Keratinocyte (primary cell): ENCODE measurements around the gene PCTP. TPM values are rescaled to one million over a fixed set of nuclear protein-coding genes. Genes with fewer than 3 reads are reported as not detected.

Source experiments
- DNase-seq: peaks from one replicate; pipeline ENCODE4 v3.0.0-alpha.2; 2011; ENCODE audit warnings: low read depth, missing footprints, low spot score
- FAIRE-seq: peaks from 2 replicates; lab custom pipeline; 2011; peaks lifted over from hg19 to GRCh38; lab: Jason Lieb, UNC
- H2AFZ ChIP-seq: 2 replicates; pipeline ENCODE4 v1.6.0; 2012; ENCODE audit warnings: low read length, control low read depth, inconsistent platforms; ENCODE audit not compliant: control insufficient read depth
- H3K27ac ChIP-seq: 2 replicates; pipeline ENCODE4 v1.5.1; 2011; ENCODE audit warnings: low read length; ENCODE audit not compliant: control insufficient read depth, insufficient read depth
- H3K27me3 ChIP-seq: 3 replicates; pipeline ENCODE4 v1.6.0; 2011; ENCODE audit warnings: low read length; ENCODE audit not compliant: control insufficient read depth, insufficient read depth; ENCODE audit errors: extremely low read depth
- H3K36me3 ChIP-seq, 2 experiments: 2 replicates in 1 of 2; 3 replicates in 1 of 2; pipeline ENCODE4 v1.5.1; 2011; ENCODE audit warnings: low read length in 2 of 2, mild to moderate bottlenecking in 1 of 2; ENCODE audit not compliant: control insufficient read depth in 2 of 2, insufficient read depth in 2 of 2; ENCODE audit errors: extremely low read depth in 1 of 2
- H3K4me1 ChIP-seq: 3 replicates; pipeline ENCODE4 v1.5.1; 2011; ENCODE audit warnings: low read length; ENCODE audit not compliant: control insufficient read depth, insufficient read depth; ENCODE audit errors: extremely low read depth
- H3K4me2 ChIP-seq: 3 replicates; pipeline ENCODE4 v1.6.0; 2011; ENCODE audit warnings: low read depth, low read length; ENCODE audit not compliant: control insufficient read depth, insufficient read depth; ENCODE audit errors: extremely low read depth
- H3K4me3 ChIP-seq, 3 experiments: fragments of 200-600 bp in 1 of 3; sonication (generic) in 1 of 3; 2 replicates in 2 of 3; 3 replicates in 1 of 3; pipeline ENCODE4 v1.5.1; 2011 to 2016; ENCODE audit warnings: low read length in 3 of 3, mild to moderate bottlenecking in 3 of 3, control low read depth in 2 of 3, inconsistent platforms in 1 of 3, low read depth in 1 of 3, mixed read lengths in 1 of 3, mixed run types in 1 of 3, moderate library complexity in 1 of 3; ENCODE audit not compliant: control insufficient read depth in 2 of 3, insufficient read depth in 2 of 3; ENCODE audit errors: extremely low read depth in 1 of 3
- H3K79me2 ChIP-seq: 2 replicates; pipeline ENCODE4 v1.6.0; 2012; ENCODE audit warnings: low read length; ENCODE audit not compliant: control insufficient read depth, insufficient read depth
- H3K9ac ChIP-seq: 3 replicates; pipeline ENCODE4 v1.6.0; 2011; ENCODE audit warnings: low read length; ENCODE audit not compliant: control insufficient read depth, insufficient read depth; ENCODE audit errors: extremely low read depth
- H3K9me1 ChIP-seq: 3 replicates; pipeline ENCODE4 v1.6.0; 2011; ENCODE audit warnings: low read length; ENCODE audit not compliant: control insufficient read depth, insufficient read depth; ENCODE audit errors: extremely low read depth
- H3K9me3 ChIP-seq: 2 replicates; pipeline ENCODE4 v1.5.1; 2012; ENCODE audit warnings: low read depth, low read length; ENCODE audit not compliant: control insufficient read depth
- H4K20me1 ChIP-seq: 3 replicates; pipeline ENCODE4 v1.6.0; 2011; ENCODE audit warnings: low read length; ENCODE audit not compliant: control insufficient read depth, insufficient read depth; ENCODE audit errors: extremely low read depth
- EZH2 ChIP-seq: IDR thresholded peaks from one replicate; pipeline ENCODE4 v1.6.1; 2012; ENCODE audit warnings: inconsistent platforms, mild to moderate bottlenecking, low read length, moderate library complexity
- dilution Hi-C: fragments of 300-500 bp; cut with MboI; formaldehyde crosslinking; loops from one replicate; pipeline ENCODE4 v1.7.0; 2020; ENCODE audit warnings: low sequenced_read_pairs; ENCODE audit not compliant: extremely low pct_ligation_motif_present
- polyA plus RNA-seq, 5 experiments: library from polyadenylated mRNA; depleted of rRNA in 3 of 5; stranded (reverse) in 3 of 5; stranded (forward) in 1 of 5; unstranded in 1 of 5; fragments of >200 nt; gene quantifications; 1 replicate in 1 of 5; 2 replicates in 3 of 5; 3 replicates in 1 of 5; pipeline versions ENCODE4 v1.2.1 to v1.2.3, GENCODE V29; 2011 to 2012; ENCODE audit warnings: missing spikeins in 2 of 5, low read depth in 1 of 5, low replicate concordance in 1 of 5
- TF ChIP-seq, protein P1 (sequence below), 3 experiments: IDR thresholded peaks in 1 of 3; conservative IDR thresholded peaks in 1 of 3; optimal IDR thresholded peaks in 1 of 3; 2 replicates in 2 of 3; 3 replicates in 1 of 3; pipeline versions ENCODE3 to v1.5.1; 2011; ENCODE audit warnings: low read length in 3 of 3, mild to moderate bottlenecking in 3 of 3, moderate library complexity in 2 of 3, control low read depth in 1 of 3, inconsistent platforms in 1 of 3; ENCODE audit not compliant: insufficient read depth in 2 of 3; ENCODE audit errors: extremely low read depth in 1 of 3

PCTP gene
- polyA plus RNA-seq, 1 donor (not counting 4 experiments of a cell fraction or from before 2014, with no cell fraction given): 29.5 TPM

GRCh38 chr17:55746466-55746865 is 4.4 kb upstream of the PCTP start:
- DNase-seq (no peak), FAIRE-seq (no peak)
- no peak overlapping the region for H3K4me2 ChIP-seq
- H3K4me3 ChIP-seq: no peak overlapping the region
- dilution Hi-C loops: no loop called here
- TF ChIP-seq, protein P1, sequence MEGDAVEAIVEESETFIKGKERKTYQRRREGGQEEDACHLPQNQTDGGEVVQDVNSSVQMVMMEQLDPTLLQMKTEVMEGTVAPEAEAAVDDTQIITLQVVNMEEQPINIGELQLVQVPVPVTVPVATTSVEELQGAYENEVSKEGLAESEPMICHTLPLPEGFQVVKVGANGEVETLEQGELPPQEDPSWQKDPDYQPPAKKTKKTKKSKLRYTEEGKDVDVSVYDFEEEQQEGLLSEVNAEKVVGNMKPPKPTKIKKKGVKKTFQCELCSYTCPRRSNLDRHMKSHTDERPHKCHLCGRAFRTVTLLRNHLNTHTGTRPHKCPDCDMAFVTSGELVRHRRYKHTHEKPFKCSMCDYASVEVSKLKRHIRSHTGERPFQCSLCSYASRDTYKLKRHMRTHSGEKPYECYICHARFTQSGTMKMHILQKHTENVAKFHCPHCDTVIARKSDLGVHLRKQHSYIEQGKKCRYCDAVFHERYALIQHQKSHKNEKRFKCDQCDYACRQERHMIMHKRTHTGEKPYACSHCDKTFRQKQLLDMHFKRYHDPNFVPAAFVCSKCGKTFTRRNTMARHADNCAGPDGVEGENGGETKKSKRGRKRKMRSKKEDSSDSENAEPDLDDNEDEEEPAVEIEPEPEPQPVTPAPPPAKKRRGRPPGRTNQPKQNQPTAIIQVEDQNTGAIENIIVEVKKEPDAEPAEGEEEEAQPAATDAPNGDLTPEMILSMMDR (optimal IDR thresholded peaks at IDR 0.05 in 1 of 3, IDR thresholded peaks at IDR 0.05 in 1 of 3, conservative IDR thresholded peaks at IDR 0.05 in 1 of 3; ENCODE audit: extremely low read depth in 1 of 3, insufficient read depth in 2 of 3, low read length in 3 of 3): no peak
- no peak for TF ChIP-seq EZH2
- no peaks in the 10 kb centered on the region for H3K79me2 ChIP-seq
- no peaks in the 10 kb centered on the region for H4K20me1 ChIP-seq
- no peak overlapping the region for H2AFZ ChIP-seq
- H3K27ac ChIP-seq: no peak overlapping the region
- H3K27me3 ChIP-seq: no peaks in the 10 kb centered on the region
- no peaks in the 10 kb centered on the region for H3K36me3 ChIP-seq
- H3K9me1 ChIP-seq: no peaks in the 10 kb centered on the region
- H3K9me3 ChIP-seq: no peaks in the 10 kb centered on the region
- H3K9ac ChIP-seq: no peak overlapping the region
- H3K4me1 ChIP-seq: peaks cover 11% of the 10 kb centered on the region

GRCh38 chr17:55747209-55747608 is 3.6 kb upstream of the PCTP start:
- Histone ChIP-seq H3K4me3 (no peak overlapping the region), H3K36me3 (no peaks in the 10 kb centered on the region), H3K9ac (no peak overlapping the region), H3K27ac (no peak overlapping the region), H3K4me1 (peaks cover 11% of the 10 kb centered on the region), H3K79me2 (peaks cover 3% of the 10 kb centered on the region), H3K9me1 (no peaks in the 10 kb centered on the region), H3K4me2 (no peak overlapping the region), H3K27me3 (no peaks in the 10 kb centered on the region), H2AFZ (no peak overlapping the region), H3K9me3 (no peaks in the 10 kb centered on the region), H4K20me1 (no peaks in the 10 kb centered on the region)
- no peak for FAIRE-seq
- TF ChIP-seq, protein P1 (optimal IDR thresholded peaks at IDR 0.05 in 1 of 3, IDR thresholded peaks at IDR 0.05 in 1 of 3, conservative IDR thresholded peaks at IDR 0.05 in 1 of 3; ENCODE audit: extremely low read depth in 1 of 3, insufficient read depth in 2 of 3, low read length in 3 of 3): no peak
- TF ChIP-seq EZH2: no peak
- dilution Hi-C loops: no loop called here
- DNase-seq: no peak
